Measurements from ENCODE around the gene ZSCAN10. TPM values are rescaled to one million over a fixed set of nuclear protein-coding genes. Genes with fewer than 3 reads are reported as not detected.

ZSCAN10 gene
- total RNA-seq, 1 donor from 2014 or later: not detected

GRCh38 chr16:3112881-3113574, 13.9 kb upstream of the ZSCAN10 start:
- Mint-ChIP-seq H3K4me3 (no peak overlapping the region), H3K36me3 (ENCODE audit: low read depth) (no peaks in the 10 kb centered on the region), H3K27me3 (ENCODE audit: insufficient read depth) (peaks cover 15% of the 10 kb centered on the region), H3K27ac (no peak overlapping the region), H3K9me3 (no peaks in the 10 kb centered on the region), H3K4me1 (ENCODE audit: low read depth) (no peaks in the 10 kb centered on the region)
- intact Hi-C loops (cut with micrococcal nuclease): no loop called here
- no peak for DNase-seq (ENCODE audit: low spot score)

GRCh38 chr16:3112058-3112880, 13.2 kb upstream of the ZSCAN10 start, which contains the start of gene ZNF205:
Gene ZNF205, plus strand, starts transcription at chr16:3112586. Its CDS starts 845 bp downstream, at chr16:3113431.
- no peaks in the 10 kb centered on the region for H3K36me3 Mint-ChIP-seq (ENCODE audit: low read depth)
- intact Hi-C loops (cut with micrococcal nuclease): no loop called here
- H3K9me3 Mint-ChIP-seq: no peaks in the 10 kb centered on the region
- peaks cover 3% of the 10 kb centered on the region for H3K4me1 Mint-ChIP-seq (ENCODE audit: low read depth)
- no peak for DNase-seq (ENCODE audit: low spot score)
- H3K4me3 Mint-ChIP-seq: no peak within 1 kb of the TSS
- no peak within 1 kb of the TSS for H3K27ac Mint-ChIP-seq
- H3K27me3 Mint-ChIP-seq (ENCODE audit: insufficient read depth): peaks cover 15% of the 10 kb centered on the region

GRCh38 chr16:3106205-3106928, 7.3 kb upstream of the ZSCAN10 start:
- Mint-ChIP-seq H3K4me3 (peak overlapping the region; percentile 85), H3K36me3 (ENCODE audit: low read depth) (no peaks in the 10 kb centered on the region), H3K9me3 (no peaks in the 10 kb centered on the region), H3K27me3 (ENCODE audit: insufficient read depth) (no peaks in the 10 kb centered on the region), H3K4me1 (ENCODE audit: low read depth) (peaks cover 22% of the 10 kb centered on the region), H3K27ac (peak overlapping the region; percentile 95)
- intact Hi-C loops (cut with micrococcal nuclease): loop anchor here (1.0 to 10.0 kb wide), 7 partner anchors 18 to 1162 kb away; partner anchors contain the start of gene MSRB1
- DNase-seq (ENCODE audit: low spot score): peak; percentile 88

- Mint-ChIP-seq H3K4me3 (peak overlapping the region; percentile 82), H3K27ac (peak overlapping the region; percentile 51), H3K4me1 (ENCODE audit: low read depth) (peaks cover 31% of the 10 kb centered on the region), H3K36me3 (ENCODE audit: low read depth) (no peaks in the 10 kb centered on the region), H3K9me3 (no peaks in the 10 kb centered on the region), H3K27me3 (ENCODE audit: insufficient read depth) (no peaks in the 10 kb centered on the region)
- intact Hi-C loops (cut with micrococcal nuclease): loop anchor here (2.0 to 10.0 kb wide), 5 partner anchors 27 to 1157 kb away; partner anchors contain the start of gene MSRB1
- no peak for DNase-seq (ENCODE audit: low spot score)
Measured at GRCh38 chr16:3101841-3102470, 2.9 kb upstream of the ZSCAN10 start.

- Mint-ChIP-seq H3K27me3 (ENCODE audit: insufficient read depth) (no peaks in the 10 kb centered on the region), H3K27ac (peak overlapping the region; percentile 84), H3K36me3 (ENCODE audit: low read depth) (no peaks in the 10 kb centered on the region), H3K9me3 (no peaks in the 10 kb centered on the region), H3K4me3 (peak overlapping the region; percentile 82), H3K4me1 (ENCODE audit: low read depth) (peaks cover 31% of the 10 kb centered on the region)
- DNase-seq (ENCODE audit: low spot score): peak; percentile 41
- intact Hi-C loops (cut with micrococcal nuclease): loop anchor here (2.0 to 10.0 kb wide), 5 partner anchors 26 to 1156 kb away; partner anchors contain the start of gene MSRB1
Measured at GRCh38 chr16:3101018-3101840, 2.1 kb upstream of the ZSCAN10 start.

- H3K36me3 Mint-ChIP-seq (ENCODE audit: low read depth): no peaks in the 10 kb centered on the region
- H3K9me3 Mint-ChIP-seq: no peaks in the 10 kb centered on the region
- H3K27ac Mint-ChIP-seq: peak overlapping the region; percentile 78
- peaks cover 32% of the 10 kb centered on the region for H3K4me1 Mint-ChIP-seq (ENCODE audit: low read depth)
- peak overlapping the region; percentile 69 for H3K4me3 Mint-ChIP-seq
- intact Hi-C loops (cut with micrococcal nuclease): loop anchor here (1.0 to 10.0 kb wide), 10 partner anchors 24 to 1155 kb away; partner anchors contain the start of genes MSRB1 and THOC6
- peak; percentile 87 for DNase-seq (ENCODE audit: low spot score)
- H3K27me3 Mint-ChIP-seq (ENCODE audit: insufficient read depth): no peaks in the 10 kb centered on the region
Measured at GRCh38 chr16:3099732-3100499, 822 bp upstream of the ZSCAN10 start.

- intact Hi-C loops (cut with micrococcal nuclease): no loop called here
- no peak overlapping the region for H3K27ac Mint-ChIP-seq
- no peaks in the 10 kb centered on the region for H3K36me3 Mint-ChIP-seq (ENCODE audit: low read depth)
- H3K4me1 Mint-ChIP-seq (ENCODE audit: low read depth): peaks cover 38% of the 10 kb centered on the region
- no peaks in the 10 kb centered on the region for H3K9me3 Mint-ChIP-seq
- no peaks in the 10 kb centered on the region for H3K27me3 Mint-ChIP-seq (ENCODE audit: insufficient read depth)
- DNase-seq (ENCODE audit: low spot score): no peak
- peak overlapping the region; percentile 39 for H3K4me3 Mint-ChIP-seq
Measured at GRCh38 chr16:3099395-3099731, 269 bp upstream of the ZSCAN10 start.

- no peaks in the 10 kb centered on the region for H3K36me3 Mint-ChIP-seq (ENCODE audit: low read depth)
- DNase-seq (ENCODE audit: low spot score): no peak
- H3K9me3 Mint-ChIP-seq: no peaks in the 10 kb centered on the region
- intact Hi-C loops (cut with micrococcal nuclease): no loop called here
- peaks cover 38% of the 10 kb centered on the region for H3K4me1 Mint-ChIP-seq (ENCODE audit: low read depth)
- H3K27ac Mint-ChIP-seq: no peak overlapping the region
- H3K27me3 Mint-ChIP-seq (ENCODE audit: insufficient read depth): no peaks in the 10 kb centered on the region
- H3K4me3 Mint-ChIP-seq: no peak overlapping the region
Measured at GRCh38 chr16:3097266-3097665, 1.8 kb downstream of the ZSCAN10 start.

GRCh38 chr16:3096362-3096761, 2.7 kb downstream of the ZSCAN10 start:
- H3K4me1 Mint-ChIP-seq (ENCODE audit: low read depth): peaks cover 33% of the 10 kb centered on the region

GRCh38 chr16:3095869-3096268, 3.2 kb downstream of the ZSCAN10 start:
- no peaks in the 10 kb centered on the region for H3K36me3 Mint-ChIP-seq (ENCODE audit: low read depth)
- intact Hi-C loops (cut with micrococcal nuclease): loop anchor here (1.0 kb wide), 3 partner anchors 9 to 37 kb away; no protein-coding TSS in a partner anchor
- no peaks in the 10 kb centered on the region for H3K27me3 Mint-ChIP-seq (ENCODE audit: insufficient read depth)
- peak; percentile 57 for DNase-seq (ENCODE audit: low spot score)
- peaks cover 33% of the 10 kb centered on the region for H3K4me1 Mint-ChIP-seq (ENCODE audit: low read depth)
- H3K4me3 Mint-ChIP-seq: peak overlapping the region; percentile 39
- H3K27ac Mint-ChIP-seq: no peak overlapping the region
- no peaks in the 10 kb centered on the region for H3K9me3 Mint-ChIP-seq

More at GRCh38 chr16:3096362-3096761, 2.7 kb downstream of the ZSCAN10 start:
- Mint-ChIP-seq H3K4me3 (no peak overlapping the region), H3K9me3 (no peaks in the 10 kb centered on the region), H3K27me3 (ENCODE audit: insufficient read depth) (no peaks in the 10 kb centered on the region), H3K36me3 (ENCODE audit: low read depth) (no peaks in the 10 kb centered on the region), H3K27ac (no peak overlapping the region)
- intact Hi-C loops (cut with micrococcal nuclease): loop anchor here (1.0 kb wide), 3 partner anchors 9 to 37 kb away; no protein-coding TSS in a partner anchor
- no peak for DNase-seq (ENCODE audit: low spot score)

Measured in activated T-helper 1 cell treated with anti-CD3 and anti-CD28 coated beads, Interleukin-12 subunit alpha, Interleukin-12 subunit beta, Interleukin-2, Interleukin-4 antibody, amounts not matched to agents 30 ng/mL and 10 ng/mL and 1 ng/mL, durations not matched to agents 14 hours and 24 hours and 36 hours (primary cell).